PFSK-1 (cell line): ENCODE data around the gene GNG12.

Source experiments
- FOXP2 ChIP-seq: optimal IDR thresholded peaks from 2 replicates; pipeline ENCODE3; 2011; ENCODE audit warnings: borderline replicate concordance, control low read depth, inconsistent platforms; ENCODE audit not compliant: insufficient read depth; ENCODE audit errors: extremely low read length, extremely low read depth
- POLR2AphosphoS5 ChIP-seq: IDR thresholded peaks from 2 replicates; pipeline ENCODE4 v1.6.1; 2012; ENCODE audit warnings: low read depth, mild to moderate bottlenecking, control low read depth, low read length, moderate library complexity
- TAF1 ChIP-seq: IDR thresholded peaks from 2 replicates; pipeline ENCODE4 v1.6.1; 2012; ENCODE audit warnings: low read length, control low read depth, borderline replicate concordance; ENCODE audit not compliant: insufficient read depth

DNA sequence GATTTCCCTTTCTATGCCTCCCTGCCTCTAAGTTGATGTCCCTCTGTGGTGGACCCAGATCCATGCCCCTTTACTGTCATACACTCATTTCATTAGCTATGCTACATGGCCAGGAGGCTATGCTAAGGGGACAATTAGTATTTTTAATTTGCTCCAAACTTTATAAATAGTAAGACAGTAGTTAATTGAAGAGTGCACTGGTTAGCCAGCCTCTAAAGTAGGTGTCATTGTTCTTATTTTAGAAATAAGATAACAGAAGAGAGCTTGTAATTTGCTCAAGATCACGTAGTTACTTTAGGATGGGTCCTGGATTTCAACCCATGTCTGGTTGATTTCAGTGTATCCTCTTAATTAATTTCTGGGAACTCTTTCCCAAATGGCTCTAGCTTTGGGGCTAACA, 29.4 kb upstream of the GNG12 start:
- TF ChIP-seq TAF1 (no peak), FOXP2 (no peak), POLR2AphosphoS5 (no peak)
